Breast epithelium (tissue), 4 donors: Measurements from ENCODE around the gene SNX9. TPM values are rescaled to one million over a fixed set of nuclear protein-coding genes. Genes with fewer than 3 reads are reported as not detected.

ENCODE experiments used
- DNase-seq, 2 donors: peaks; one replicate each; pipeline ENCODE4 v3.0.0-alpha.2; 2019; ENCODE audit warnings: low spot score in 2 of 2
- H3K27ac ChIP-seq, 2 donors: fragments of 200-600 bp; sonication (generic) in 1 of 2; one replicate each; pipeline ENCODE4 v1.5.1; 2016 to 2019; ENCODE audit warnings: mild to moderate bottlenecking in 1 of 2
- H3K27me3 ChIP-seq, 2 donors: fragments of 200-600 bp; sonication (generic) in 1 of 2; one replicate each; pipeline versions ENCODE4 v1.5.1 to v1.6.0; 2017 to 2019; ENCODE audit warnings: control low read depth in 1 of 2, mild to moderate bottlenecking in 1 of 2
- H3K36me3 ChIP-seq: fragments of 200-600 bp; one replicate; pipeline ENCODE4 v1.5.1; 2019
- H3K4me1 ChIP-seq, 2 donors: fragments of 200-600 bp; sonication (generic); one replicate each; pipeline ENCODE4 v1.5.1; 2016 to 2019; ENCODE audit warnings: control low read depth in 1 of 2
- H3K4me3 ChIP-seq, 3 donors: fragments of 200-600 bp; sonication (generic); 1 replicate in 2 of 3; 2 replicates in 1 of 3; pipeline ENCODE4 v1.5.1; 2016 to 2019; ENCODE audit warnings: mild to moderate bottlenecking in 3 of 3, moderate library complexity in 2 of 3
- H3K9me3 ChIP-seq, 2 donors: fragments of 200-600 bp; sonication (generic) in 1 of 2; one replicate each; pipeline ENCODE4 v1.5.1; 2016 to 2019; ENCODE audit warnings: control low read depth in 1 of 2
- POLR2A ChIP-seq: fragments of 450-650 bp; IDR thresholded peaks from one replicate; pipeline ENCODE4 v1.6.1; 2016; ENCODE audit warnings: antibody characterized with exemption, mild to moderate bottlenecking, moderate library complexity
- POLR2AphosphoS5 ChIP-seq, 3 donors: sonication (generic); formaldehyde crosslinking; IDR thresholded peaks; one replicate each; pipeline ENCODE4 v1.6.1; 2017; ENCODE audit warnings: antibody characterized with exemption in 3 of 3
- intact Hi-C: fragments of 100-400 bp; cut with DNase I; formaldehyde crosslinking; loops from one replicate; pipeline ENCODE4 v1.15.1; 2023; ENCODE audit warnings: low total_unique reads
- total RNA-seq, 3 donors: library from RNA; depleted of rRNA; stranded (reverse); fragments of >200 nt; gene quantifications; one replicate each; pipeline ENCODE4 v1.1.0, GENCODE V29; 2016
- TF ChIP-seq, protein P1 (sequence below), 3 donors: fragments of 450-650 bp; IDR thresholded peaks; one replicate each; pipeline ENCODE4 v1.5.1; 2016 to 2017; ENCODE audit warnings: antibody characterized with exemption in 3 of 3, mild to moderate bottlenecking in 3 of 3, moderate library complexity in 3 of 3

SNX9 gene
- total RNA-seq, 3 donors from 2014 or later, result 61.6 to 83.2 (median 75.7) TPM

DNA sequence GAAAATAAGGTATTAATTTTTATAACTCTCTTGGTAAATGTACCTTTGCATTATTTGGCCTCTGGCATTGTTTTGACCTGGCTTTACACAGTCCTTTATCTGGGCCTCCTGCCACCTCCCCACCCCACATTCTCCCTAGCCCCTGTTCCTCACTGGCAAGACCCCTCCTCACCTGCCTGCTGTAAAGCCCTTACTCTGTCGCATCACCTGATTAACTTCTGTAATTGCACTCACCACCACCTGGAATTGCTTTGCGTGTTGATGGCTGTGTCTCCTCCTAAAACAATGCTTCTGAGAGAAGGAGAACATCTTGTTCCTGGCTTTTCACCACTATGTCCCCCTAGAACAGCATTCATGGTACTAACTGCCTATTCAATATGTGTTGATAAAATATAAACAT is 24.8 kb downstream of the SNX9 start:
- Histone ChIP-seq H3K27me3 (no peaks in the 10 kb centered on the region), H3K4me3 (no peak overlapping the region), H3K36me3 (no peaks in the 10 kb centered on the region), H3K27ac (no peak overlapping the region), H3K4me1 (no peaks in the 10 kb centered on the region), H3K9me3 (peaks cover 5 to 14% of the 10 kb centered on the region in 2 donors)
- DNase-seq, result no peak
- TF ChIP-seq POLR2A (no peak), POLR2AphosphoS5 (IDR thresholded peaks at IDR 0.05) (no peak)
- TF ChIP-seq, protein P1, sequence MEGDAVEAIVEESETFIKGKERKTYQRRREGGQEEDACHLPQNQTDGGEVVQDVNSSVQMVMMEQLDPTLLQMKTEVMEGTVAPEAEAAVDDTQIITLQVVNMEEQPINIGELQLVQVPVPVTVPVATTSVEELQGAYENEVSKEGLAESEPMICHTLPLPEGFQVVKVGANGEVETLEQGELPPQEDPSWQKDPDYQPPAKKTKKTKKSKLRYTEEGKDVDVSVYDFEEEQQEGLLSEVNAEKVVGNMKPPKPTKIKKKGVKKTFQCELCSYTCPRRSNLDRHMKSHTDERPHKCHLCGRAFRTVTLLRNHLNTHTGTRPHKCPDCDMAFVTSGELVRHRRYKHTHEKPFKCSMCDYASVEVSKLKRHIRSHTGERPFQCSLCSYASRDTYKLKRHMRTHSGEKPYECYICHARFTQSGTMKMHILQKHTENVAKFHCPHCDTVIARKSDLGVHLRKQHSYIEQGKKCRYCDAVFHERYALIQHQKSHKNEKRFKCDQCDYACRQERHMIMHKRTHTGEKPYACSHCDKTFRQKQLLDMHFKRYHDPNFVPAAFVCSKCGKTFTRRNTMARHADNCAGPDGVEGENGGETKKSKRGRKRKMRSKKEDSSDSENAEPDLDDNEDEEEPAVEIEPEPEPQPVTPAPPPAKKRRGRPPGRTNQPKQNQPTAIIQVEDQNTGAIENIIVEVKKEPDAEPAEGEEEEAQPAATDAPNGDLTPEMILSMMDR (IDR thresholded peaks at IDR 0.05), result no peak
- intact Hi-C loops, result loop anchor here (5.0 kb wide), 1 partner anchor 736 kb away; no protein-coding TSS in a partner anchor

GRCh38 chr6:157848693-157849092 is 25.6 kb downstream of the SNX9 start:
- intact Hi-C loops, result loop anchor here (5.0 kb wide), 1 partner anchor 736 kb away; no protein-coding TSS in a partner anchor
- no peak for TF ChIP-seq POLR2A
- TF ChIP-seq, protein P1 (IDR thresholded peaks at IDR 0.05), result no peak
- no peak for TF ChIP-seq POLR2AphosphoS5 (IDR thresholded peaks at IDR 0.05)
- no peak overlapping the region for H3K27ac ChIP-seq
- no peaks in the 10 kb centered on the region for H3K4me1 ChIP-seq
- no peak overlapping the region for H3K4me3 ChIP-seq
- DNase-seq, result no peak
- H3K9me3 ChIP-seq, result peaks cover 5 to 23% of the 10 kb centered on the region in 2 donors
- H3K27me3 ChIP-seq, result no peaks in the 10 kb centered on the region
- no peaks in the 10 kb centered on the region for H3K36me3 ChIP-seq

GRCh38 chr6:157849288-157850017 is 26.4 kb downstream of the SNX9 start:
- no peak overlapping the region for H3K27ac ChIP-seq
- H3K4me1 ChIP-seq, result no peaks in the 10 kb centered on the region
- TF ChIP-seq, protein P1 (IDR thresholded peaks at IDR 0.05), result no peak
- TF ChIP-seq POLR2A, result no peak
- TF ChIP-seq POLR2AphosphoS5 (IDR thresholded peaks at IDR 0.05), result no peak

GRCh38 chr6:157850030-157850429 is 27.0 kb downstream of the SNX9 start:
- H3K4me1 ChIP-seq, result no peaks in the 10 kb centered on the region
- intact Hi-C loops, result no loop called here
- no peak for DNase-seq
- H3K27me3 ChIP-seq, result no peaks in the 10 kb centered on the region
- H3K9me3 ChIP-seq, result peaks cover 5 to 26% of the 10 kb centered on the region in 2 donors
- no peak overlapping the region for H3K27ac ChIP-seq
- H3K4me3 ChIP-seq, result no peak overlapping the region
- TF ChIP-seq POLR2A (no peak), POLR2AphosphoS5 (IDR thresholded peaks at IDR 0.05) (no peak)
- TF ChIP-seq, protein P1 (IDR thresholded peaks at IDR 0.05), result no peak
- H3K36me3 ChIP-seq, result no peaks in the 10 kb centered on the region

More at GRCh38 chr6:157849288-157850017, 26.4 kb downstream of the SNX9 start:
- Histone ChIP-seq H3K4me3 (no peak overlapping the region), H3K9me3 (peaks cover 5 to 26% of the 10 kb centered on the region in 2 donors), H3K27me3 (no peaks in the 10 kb centered on the region), H3K36me3 (no peaks in the 10 kb centered on the region)
- intact Hi-C loops, result loop anchor here (5.0 kb wide), 1 partner anchor 737 kb away; no protein-coding TSS in a partner anchor
- no peak for DNase-seq
